ENCODE results near the gene WSCD2.

DNA sequence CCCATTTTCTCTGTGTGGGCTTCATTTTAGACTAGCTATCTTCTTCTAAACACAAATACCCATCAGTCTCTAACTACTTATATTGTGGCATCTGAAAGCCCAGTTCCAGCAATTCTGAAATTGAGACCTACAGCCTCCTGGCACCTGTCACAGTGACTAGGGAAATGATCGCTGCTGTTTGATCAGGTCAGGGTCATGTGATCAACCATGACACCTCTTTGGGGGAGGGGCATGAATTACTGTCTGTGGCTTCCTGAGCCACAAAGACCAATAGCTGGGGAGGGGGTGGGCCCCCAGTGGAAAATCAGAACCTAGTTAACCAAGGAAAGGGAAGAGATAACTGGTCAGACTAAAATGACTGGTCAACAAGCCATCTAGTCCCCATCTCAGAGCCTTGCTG is 14.1 kb downstream of the WSCD2 start:
- TF ChIP-seq, protein P1, sequence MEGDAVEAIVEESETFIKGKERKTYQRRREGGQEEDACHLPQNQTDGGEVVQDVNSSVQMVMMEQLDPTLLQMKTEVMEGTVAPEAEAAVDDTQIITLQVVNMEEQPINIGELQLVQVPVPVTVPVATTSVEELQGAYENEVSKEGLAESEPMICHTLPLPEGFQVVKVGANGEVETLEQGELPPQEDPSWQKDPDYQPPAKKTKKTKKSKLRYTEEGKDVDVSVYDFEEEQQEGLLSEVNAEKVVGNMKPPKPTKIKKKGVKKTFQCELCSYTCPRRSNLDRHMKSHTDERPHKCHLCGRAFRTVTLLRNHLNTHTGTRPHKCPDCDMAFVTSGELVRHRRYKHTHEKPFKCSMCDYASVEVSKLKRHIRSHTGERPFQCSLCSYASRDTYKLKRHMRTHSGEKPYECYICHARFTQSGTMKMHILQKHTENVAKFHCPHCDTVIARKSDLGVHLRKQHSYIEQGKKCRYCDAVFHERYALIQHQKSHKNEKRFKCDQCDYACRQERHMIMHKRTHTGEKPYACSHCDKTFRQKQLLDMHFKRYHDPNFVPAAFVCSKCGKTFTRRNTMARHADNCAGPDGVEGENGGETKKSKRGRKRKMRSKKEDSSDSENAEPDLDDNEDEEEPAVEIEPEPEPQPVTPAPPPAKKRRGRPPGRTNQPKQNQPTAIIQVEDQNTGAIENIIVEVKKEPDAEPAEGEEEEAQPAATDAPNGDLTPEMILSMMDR (conservative IDR thresholded peaks at IDR 0.05): no peak
- no peak for TF ChIP-seq ZFX (IDR thresholded peaks at IDR 0.05)

Measured in C4-2B (cell line).